ENCODE data around the gene GNAQ.

GRCh38 chr9:77743386-77743785 is 288.2 kb downstream of the GNAQ start:
- TF ChIP-seq POLR2A (IDR thresholded peaks at IDR 0.05) (no peak), CTCF (IDR thresholded peaks at IDR 0.05 in 8 of 11, conservative IDR thresholded peaks at IDR 0.05 in 3 of 11) (no peak), POLR2AphosphoS5 (IDR thresholded peaks at IDR 0.05) (no peak)
